H1 (cell line): Measurements from ENCODE around the gene GALNT9. TPM values are rescaled to one million over a fixed set of nuclear protein-coding genes. Genes with fewer than 3 reads are reported as not detected.

Source experiments
- CTCF ChIA-PET: fragments of 300-600 bp; sonication (Branson Sonifier 250); formaldehyde crosslinking; loops from one replicate; lab custom pipeline; 2021; ENCODE audit not compliant: partially characterized antibody; lab: Charles Lee
- POLR2A ChIA-PET: fragments of 300-600 bp; sonication (Branson Sonifier 250); formaldehyde crosslinking; loops from one replicate; lab custom pipeline; 2021; ENCODE audit warnings: inconsistent platforms; ENCODE audit not compliant: partially characterized antibody; lab: Charles Lee
- DNase-seq, 2 experiments: peaks; one replicate each; pipeline versions ENCODE4 v3.0.0 to v3.0.0-alpha.2; 2010 to 2022; ENCODE audit warnings: low spot score in 2 of 2, low read depth in 1 of 2, mixed read lengths in 1 of 2
- FAIRE-seq: peaks from 2 replicates; lab custom pipeline; 2011; peaks lifted over from hg19 to GRCh38; lab: Jason Lieb, UNC
- H2AFZ ChIP-seq: 2 replicates; pipeline ENCODE4 v1.8.1; 2012; ENCODE audit warnings: low read length, inconsistent platforms
- H2AK5ac ChIP-seq: 2 replicates; pipeline ENCODE4 v1.6.1; 2013; ENCODE audit warnings: low read depth, low read length
- H2BK120ac ChIP-seq: replicated peaks from 2 replicates; pipeline ENCODE3; 2013; ENCODE audit warnings: low read depth, low read length, inconsistent platforms
- H2BK12ac ChIP-seq: 2 replicates; pipeline ENCODE4 v1.6.1; 2013; ENCODE audit warnings: low read depth, low read length
- H2BK15ac ChIP-seq: 2 replicates; pipeline ENCODE4 v1.6.1; 2013; ENCODE audit warnings: low read length
- H2BK20ac ChIP-seq: 2 replicates; pipeline ENCODE4 v1.6.1; 2013; ENCODE audit warnings: low read length
- H2BK5ac ChIP-seq: 2 replicates; pipeline ENCODE4 v1.6.1; 2013; ENCODE audit warnings: low read depth, low read length
- H3K14ac ChIP-seq: 2 replicates; pipeline ENCODE4 v1.6.1; 2013; ENCODE audit warnings: inconsistent platforms; ENCODE audit not compliant: insufficient read length
- H3K18ac ChIP-seq: 2 replicates; pipeline ENCODE4 v1.6.1; 2013; ENCODE audit warnings: low read length; ENCODE audit errors: extremely low read depth
- H3K23ac ChIP-seq: 2 replicates; pipeline ENCODE4 v1.6.1; 2013; ENCODE audit warnings: inconsistent platforms; ENCODE audit not compliant: insufficient read length
- H3K23me2 ChIP-seq: 2 replicates; pipeline ENCODE4 v1.6.1; 2013; ENCODE audit warnings: low read depth, low read length
- H3K27ac ChIP-seq: 2 replicates; pipeline ENCODE4 v1.6.1; 2011; ENCODE audit warnings: low read depth, low read length, inconsistent platforms
- H3K27me3 ChIP-seq, 4 experiments: replicated peaks in 1 of 4; 1 replicate in 1 of 4; 2 replicates in 3 of 4; pipeline versions ENCODE4 v1.6.1 to v1.8.1; 2011 to 2013; ENCODE audit warnings: low read length in 3 of 4, mild to moderate bottlenecking in 3 of 4, inconsistent platforms in 2 of 4, mixed read lengths in 2 of 4, moderate library complexity in 1 of 4; ENCODE audit not compliant: control insufficient read depth in 3 of 4, insufficient read depth in 3 of 4; ENCODE audit errors: extremely low read depth in 1 of 4
- H3K36me3 ChIP-seq, 4 experiments: 2 replicates each; pipeline versions ENCODE4 v1.6.1 to v1.8.1; 2011 to 2013; ENCODE audit warnings: mild to moderate bottlenecking in 4 of 4, low read length in 3 of 4, moderate library complexity in 2 of 4, control low read depth in 1 of 4, inconsistent platforms in 1 of 4; ENCODE audit not compliant: insufficient read depth in 4 of 4, control insufficient read depth in 2 of 4
- H3K4ac ChIP-seq: replicated peaks from 2 replicates; pipeline ENCODE3; 2013; ENCODE audit warnings: low read length, low read depth, mixed read lengths, inconsistent platforms; ENCODE audit not compliant: insufficient read length
- H3K4me1 ChIP-seq, 4 experiments: replicated peaks in 1 of 4; 1 replicate in 1 of 4; 2 replicates in 3 of 4; pipeline versions ENCODE4 v1.6.1 to v1.8.1; 2011 to 2013; ENCODE audit warnings: low read length in 3 of 4, inconsistent platforms in 2 of 4, mixed read lengths in 1 of 4; ENCODE audit not compliant: insufficient read depth in 4 of 4, control insufficient read depth in 3 of 4
- H3K4me2 ChIP-seq, 2 experiments: 2 replicates each; pipeline versions ENCODE4 v1.6.1 to v1.8.1; 2011 to 2013; ENCODE audit warnings: low read depth in 2 of 2, low read length in 2 of 2, control low read depth in 1 of 2, inconsistent platforms in 1 of 2, mild to moderate bottlenecking in 1 of 2; ENCODE audit not compliant: insufficient read depth in 1 of 2
- H3K4me3 ChIP-seq, 4 experiments: fragments of 200-600, 300-600 bp in 1 of 4; sonication (generic), shearing (Covaris generic), sonication (Bioruptor Twin) in 1 of 4; 2 replicates each; pipeline versions ENCODE4 v1.5.1 to v1.8.1; 2011 to 2016; ENCODE audit warnings: low read length in 4 of 4, low read depth in 3 of 4, control low read depth in 2 of 4, inconsistent platforms in 2 of 4, mild to moderate bottlenecking in 2 of 4, mixed read lengths in 1 of 4, moderate library complexity in 1 of 4; ENCODE audit not compliant: insufficient read depth in 2 of 4; ENCODE audit errors: extremely low read depth in 1 of 4
- H3K56ac ChIP-seq: replicated peaks from 2 replicates; pipeline ENCODE3; 2013; ENCODE audit warnings: low read depth, mild to moderate bottlenecking, mixed read lengths, low read length, inconsistent platforms; ENCODE audit not compliant: insufficient read length
- H3K79me1 ChIP-seq: 2 replicates; pipeline ENCODE4 v1.6.1; 2013; ENCODE audit warnings: low read depth, low read length, control low read depth
- H3K79me2 ChIP-seq, 2 experiments: 2 replicates each; pipeline versions ENCODE4 v1.6.1 to v1.8.1; 2012 to 2013; ENCODE audit warnings: low read length in 2 of 2, mild to moderate bottlenecking in 2 of 2, inconsistent platforms in 1 of 2; ENCODE audit not compliant: insufficient read depth in 2 of 2, control insufficient read depth in 1 of 2
- H3K9ac ChIP-seq, 4 experiments: replicated peaks in 1 of 4; 1 replicate in 1 of 4; 2 replicates in 3 of 4; pipeline versions ENCODE4 v1.6.1 to v1.8.1; 2011 to 2013; ENCODE audit warnings: low read depth in 3 of 4, low read length in 3 of 4, control low read depth in 2 of 4, mild to moderate bottlenecking in 2 of 4, moderate library complexity in 2 of 4, inconsistent platforms in 1 of 4; ENCODE audit errors: extremely low read depth in 1 of 4
- H3K9me3 ChIP-seq, 2 experiments: 2 replicates each; pipeline versions ENCODE4 v1.6.1 to v1.8.1; 2012 to 2013; ENCODE audit warnings: mild to moderate bottlenecking in 2 of 2, moderate library complexity in 2 of 2, control low read depth in 1 of 2, inconsistent platforms in 1 of 2, low read depth in 1 of 2, low read length in 1 of 2, mixed read lengths in 1 of 2; ENCODE audit not compliant: insufficient read depth in 2 of 2
- H4K20me1 ChIP-seq, 2 experiments: replicated peaks in 1 of 2; 2 replicates each; pipeline versions ENCODE3 to v1.8.1; 2011 to 2013; ENCODE audit warnings: inconsistent platforms in 2 of 2, low read length in 2 of 2, mild to moderate bottlenecking in 1 of 2; ENCODE audit not compliant: insufficient read depth in 2 of 2, control insufficient read depth in 1 of 2
- H4K5ac ChIP-seq: 2 replicates; pipeline ENCODE4 v1.6.1; 2013; ENCODE audit warnings: low read length, low read depth, mixed read lengths, inconsistent platforms; ENCODE audit not compliant: insufficient read length
- H4K8ac ChIP-seq: 2 replicates; pipeline ENCODE4 v1.8.0; 2013; ENCODE audit warnings: mild to moderate bottlenecking, moderate library complexity, low read length, inconsistent platforms; ENCODE audit not compliant: insufficient read depth; ENCODE audit errors: extremely low read depth
- H4K91ac ChIP-seq: replicated peaks from 2 replicates; pipeline ENCODE3; 2013; ENCODE audit warnings: low read length, mixed read lengths, inconsistent platforms; ENCODE audit not compliant: insufficient read length
- CHD1 ChIP-seq: IDR thresholded peaks from 2 replicates; pipeline ENCODE4 v1.6.1; 2012; ENCODE audit warnings: low read depth, low read length, improper control_type of control experiment
- E2F6 ChIP-seq: IDR thresholded peaks from 2 replicates; pipeline ENCODE4 v1.6.1; 2012; ENCODE audit warnings: inconsistent platforms
- EZH2 ChIP-seq: fragments of 200-600 bp; sonication (generic); IDR thresholded peaks from 2 replicates; pipeline ENCODE4 v1.7.1; 2012; ENCODE audit warnings: low read depth, mild to moderate bottlenecking, moderate library complexity, low read length, inconsistent platforms; ENCODE audit not compliant: severe bottlenecking
- GTF2F1 ChIP-seq: IDR thresholded peaks from 2 replicates; pipeline ENCODE4 v1.6.1; 2012; ENCODE audit warnings: low read depth, low read length, improper control_type of control experiment, borderline replicate concordance
- HDAC6 ChIP-seq: IDR thresholded peaks from one replicate; pipeline ENCODE4 v1.7.1; 2012; ENCODE audit warnings: low read depth, mild to moderate bottlenecking, inconsistent platforms, low read length, moderate library complexity
- JUND ChIP-seq: IDR thresholded peaks from 2 replicates; pipeline ENCODE4 v1.6.1; 2011; ENCODE audit warnings: mild to moderate bottlenecking, improper control_type of control experiment, low read length
- RAD21 ChIP-seq, 2 experiments: IDR thresholded peaks in 1 of 2; conservative IDR thresholded peaks in 1 of 2; 2 replicates each; pipeline ENCODE4 v1.6.1; 2011; ENCODE audit warnings: low read depth in 2 of 2, low read length in 2 of 2, improper control_type of control experiment in 1 of 2, inconsistent platforms in 1 of 2, mild to moderate bottlenecking in 1 of 2, moderate library complexity in 1 of 2
- WGBS, 2 experiments: shearing (Covaris generic) in 1 of 2; methylation state at CpG; one replicate each; pipeline versions ENCODE4 v1.1.6 to v1.1.7; 2013 to 2015; ENCODE audit warnings: low lambda C conversion rate in 2 of 2, mixed read lengths in 2 of 2, inconsistent platforms in 1 of 2, low coverage in 1 of 2, missing lambda C conversion rate in 1 of 2; ENCODE audit not compliant: insufficient replicate concordance in 2 of 2, insufficient coverage in 1 of 2, insufficient read length in 1 of 2; ENCODE audit errors: extremely low coverage in 1 of 2, missing lambda C conversion rate in 1 of 2; 5-methylcytosine and 5-hydroxymethylcytosine counted together
- polyA plus RNA-seq, 7 experiments: library from polyadenylated mRNA; depleted of rRNA in 3 of 7; stranded (reverse) in 5 of 7; unstranded in 2 of 7; fragments of >200 nt in 5 of 7; fragments of 200-250 nt in 2 of 7; gene quantifications; 1 replicate in 5 of 7; 2 replicates in 1 of 7; 4 replicates in 1 of 7; pipeline versions ENCODE4 v1.2.1 to v1.2.3, GENCODE V29; 2011 to 2013; ENCODE audit warnings: missing spikeins in 2 of 7, mixed read lengths in 2 of 7
- total RNA-seq: library from RNA; stranded (reverse); fragmentation: NEBNext Ultra II Directional; extraction: Animal tissue kit (Norgen Biotek cat#: 25700); gene quantifications from 2 replicates; pipeline ENCODE4 v1.2.1, GENCODE V29; 2021

The GALNT9 gene
- total and polyA plus RNA-seq, 2 of the 8 experiments (the other 6 are each of a cell fraction or from before 2014, with no cell fraction given): 2.0 to 3.6 TPM

DNA sequence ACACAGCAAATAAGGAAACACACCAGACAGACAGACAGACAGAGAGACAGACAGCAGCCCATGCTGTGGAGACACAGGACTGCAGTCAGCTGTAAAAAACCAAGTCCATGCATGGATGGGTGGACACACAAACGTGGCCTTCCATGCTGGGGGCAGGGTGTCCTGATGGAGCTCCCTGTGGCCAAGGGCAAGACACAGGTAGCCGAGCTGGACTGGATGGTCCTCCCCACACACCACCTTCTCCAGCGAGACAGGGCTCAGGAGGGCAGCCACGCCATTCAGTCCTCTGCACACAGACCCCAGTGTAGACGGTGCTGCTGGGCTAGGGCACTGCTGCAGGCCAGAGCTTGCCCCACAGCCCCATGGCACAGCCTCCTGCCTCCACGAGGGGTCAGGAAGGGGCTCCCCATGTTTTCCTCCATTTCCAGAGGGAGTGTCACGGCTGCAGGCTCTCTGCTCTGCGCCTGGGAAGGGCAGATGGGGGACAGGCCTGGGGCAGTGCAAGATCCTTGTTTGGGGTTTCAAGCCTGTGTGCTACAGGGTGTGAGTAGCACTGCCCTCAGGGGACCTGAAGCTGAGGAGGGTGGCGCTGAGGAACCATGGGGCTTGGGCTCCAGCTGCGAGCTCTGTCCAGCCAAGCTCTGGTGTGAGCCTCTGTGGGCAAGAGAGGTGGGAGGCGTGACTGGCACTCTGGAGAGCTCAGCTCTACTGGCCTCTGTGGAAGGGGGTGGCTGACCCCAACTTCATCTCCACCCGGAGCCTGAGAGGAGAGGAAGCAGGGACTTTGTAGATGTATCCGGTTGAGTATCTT is 67.9 kb downstream of the GALNT9 start:
- Histone ChIP-seq H3K14ac (no peak overlapping the region), H2BK12ac (no peak overlapping the region), H4K20me1 (peaks cover 0 to 1% of the 10 kb centered on the region in 2 experiments), H3K79me2 (no peaks in the 10 kb centered on the region), H3K56ac (no peak overlapping the region), H3K4me1 (no peaks in the 10 kb centered on the region; a peak in 1 of 7 replicates), H3K9ac (no peak overlapping the region), H2AK5ac (no peak overlapping the region), H3K23ac (no peak overlapping the region), H3K27ac (no peak overlapping the region), H3K23me2 (no peaks in the 10 kb centered on the region), H3K36me3 (no peaks in the 10 kb centered on the region), H2BK20ac (no peak overlapping the region), H3K18ac (no peak overlapping the region), H2BK120ac (no peak overlapping the region), H3K9me3 (no peaks in the 10 kb centered on the region), H4K5ac (no peak overlapping the region), H4K91ac (no peak overlapping the region), H4K8ac (peak overlapping the region; percentile 23; the same call in 1 of the 2 replicates), H3K79me1 (no peaks in the 10 kb centered on the region), H3K4me3 (no peak overlapping the region), H2BK5ac (no peak overlapping the region), H2AFZ (no peak overlapping the region), H3K4me2 (no peak overlapping the region), H3K4ac (no peak overlapping the region), H2BK15ac (0 out of 2 replicates have a peak overlapping the region, but pooled peaks have one; percentile 16), H3K27me3 (peaks cover 0 to 9% (median 5%) of the 10 kb centered on the region in 4 experiments; a peak in 4 of 7 replicates)
- ChIA-PET POLR2A (no interaction called here), CTCF (interaction anchor here (0.6 to 2.6 kb wide), 10 partner anchors 12 to 457 kb away, joined by 3 to 9 read pairs (median 3); no protein-coding TSS in a partner anchor)
- TF ChIP-seq E2F6 (no peak), HDAC6 (no peak), CHD1 (no peak), JUND (no peak), GTF2F1 (no peak), RAD21 (IDR thresholded peaks at IDR 0.05 in 1 of 2, conservative IDR thresholded peaks at IDR 0.05 in 1 of 2; ENCODE audit: low read depth in 2 of 2, low read length in 2 of 2) (no peak), EZH2 (no peak)
- DNase-seq (no peak), FAIRE-seq (no peak)
- WGBS, 2 experiments: 93% methylated on average over 12 of the region's 13 CpGs; no CpG with 5 or more reads in 1 of the 2 experiments
